Measurements from ENCODE around the gene AGK. TPM values are rescaled to one million over a fixed set of nuclear protein-coding genes. Genes with fewer than 3 reads are reported as not detected.

AGK gene
- total RNA-seq, 3 donors from 2014 or later, result 79.9 to 94.5 (median 90.2) TPM

DNA sequence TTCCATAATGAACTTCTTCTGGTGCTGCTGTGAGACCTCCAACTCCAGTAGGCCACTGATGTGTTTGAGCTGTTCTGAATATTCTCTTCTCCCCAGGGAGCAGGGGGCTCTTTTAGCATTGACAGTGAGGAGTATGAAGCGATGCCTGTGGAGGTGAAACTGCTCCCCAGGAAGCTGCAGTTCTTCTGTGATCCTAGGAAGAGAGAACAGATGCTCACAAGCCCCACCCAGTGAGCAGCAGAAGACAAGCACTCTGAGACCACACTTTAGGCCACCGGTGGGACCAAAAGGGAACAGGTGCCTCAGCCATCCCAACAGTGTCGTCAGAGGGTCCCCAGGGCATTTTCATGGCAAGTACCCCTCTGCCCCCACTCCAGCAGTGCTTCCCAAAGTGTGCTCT lies 101.5 kb downstream of the AGK start:
- no peaks in the 10 kb centered on the region for H3K27me3 Mint-ChIP-seq (ENCODE audit: low read depth)
- no peak overlapping the region for H3K4me3 Mint-ChIP-seq
- peaks cover 5% of the 10 kb centered on the region for H3K4me1 Mint-ChIP-seq (ENCODE audit: low read depth)
- H3K36me3 Mint-ChIP-seq (ENCODE audit: insufficient read depth), result peaks cover 20% of the 10 kb centered on the region
- ATAC-seq (no peak), DNase-seq (no peak)
- no peaks in the 10 kb centered on the region for H3K9me3 Mint-ChIP-seq

DNA sequence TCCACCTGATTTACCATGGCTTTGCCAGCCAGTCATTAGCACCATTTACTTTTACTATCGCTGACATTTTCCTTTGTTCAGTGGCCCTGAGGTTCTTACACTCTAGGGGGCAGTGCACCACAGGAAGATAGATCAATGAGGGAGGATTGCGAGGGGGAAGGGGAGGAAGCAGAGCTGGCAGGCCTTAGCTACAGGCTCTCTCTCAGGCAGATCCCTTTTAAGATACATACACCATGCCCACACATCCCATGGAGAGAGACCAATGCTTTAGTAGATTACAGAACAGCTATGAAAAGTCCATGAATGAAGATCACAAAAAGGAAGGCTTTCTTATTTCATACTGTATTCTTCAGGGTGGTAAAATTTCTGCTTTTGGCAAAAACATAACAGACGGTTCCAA lies 103.3 kb downstream of the AGK start:
- Mint-ChIP-seq H3K27me3 (ENCODE audit: low read depth) (no peaks in the 10 kb centered on the region), H3K4me1 (ENCODE audit: low read depth) (peaks cover 5% of the 10 kb centered on the region), H3K36me3 (ENCODE audit: insufficient read depth) (peaks cover 18% of the 10 kb centered on the region), H3K4me3 (no peak overlapping the region), H3K9me3 (no peaks in the 10 kb centered on the region)
- ATAC-seq, result peak; percentile 90 to 93
- peak; percentile 44 for DNase-seq

DNA sequence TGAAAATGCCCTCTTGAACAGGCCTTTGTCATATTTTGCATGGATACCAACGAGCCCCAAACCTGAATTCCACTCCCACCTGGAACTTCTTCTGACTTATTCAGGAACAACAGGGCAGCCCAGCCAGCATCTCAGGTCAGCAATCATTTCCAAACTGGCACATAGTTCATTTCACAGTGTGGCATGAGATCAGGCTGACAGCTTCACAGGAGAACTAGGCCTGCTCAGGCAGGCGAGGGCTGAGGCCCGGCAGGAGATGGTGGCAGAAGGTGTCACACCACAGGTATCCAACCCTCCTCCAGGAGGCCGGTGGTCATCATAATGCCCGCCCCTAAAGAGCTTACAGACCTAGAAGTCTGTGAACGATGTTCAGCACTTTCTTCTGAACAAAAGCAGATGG lies 108.3 kb downstream of the AGK start:
- no peak overlapping the region for H3K4me3 Mint-ChIP-seq
- H3K9me3 Mint-ChIP-seq, result no peaks in the 10 kb centered on the region
- H3K27me3 Mint-ChIP-seq (ENCODE audit: low read depth), result no peaks in the 10 kb centered on the region
- peaks cover 30% of the 10 kb centered on the region for H3K36me3 Mint-ChIP-seq (ENCODE audit: insufficient read depth)
- no peak for DNase-seq
- peaks cover 8% of the 10 kb centered on the region for H3K4me1 Mint-ChIP-seq (ENCODE audit: low read depth)
- ATAC-seq, result no peak

DNA sequence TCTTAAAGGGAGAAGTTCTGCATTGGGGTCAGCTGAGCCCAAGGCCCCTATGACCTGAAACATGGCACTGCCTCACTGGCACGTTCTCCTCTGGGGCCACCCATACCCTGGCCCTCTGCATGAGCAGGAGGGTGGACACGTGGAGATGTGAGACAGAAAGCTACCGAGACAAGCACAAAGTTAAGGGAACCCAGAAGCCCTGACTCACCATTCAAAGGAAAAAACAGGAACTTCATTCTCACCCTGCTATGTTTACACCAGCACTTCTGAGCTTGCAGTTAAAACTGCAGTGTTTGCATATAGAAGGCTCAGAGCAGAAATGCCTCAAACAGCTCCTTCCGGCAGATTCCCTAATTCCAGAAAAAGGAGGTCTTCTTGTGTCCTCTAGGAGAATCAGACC lies 109.0 kb downstream of the AGK start:
- H3K36me3 Mint-ChIP-seq (ENCODE audit: insufficient read depth), result peaks cover 29% of the 10 kb centered on the region
- H3K27me3 Mint-ChIP-seq (ENCODE audit: low read depth), result no peaks in the 10 kb centered on the region
- peaks cover 7% of the 10 kb centered on the region for H3K4me1 Mint-ChIP-seq (ENCODE audit: low read depth)
- DNase-seq (no peak), ATAC-seq (no peak)
- H3K4me3 Mint-ChIP-seq, result no peak overlapping the region
- H3K9me3 Mint-ChIP-seq, result no peaks in the 10 kb centered on the region

DNA sequence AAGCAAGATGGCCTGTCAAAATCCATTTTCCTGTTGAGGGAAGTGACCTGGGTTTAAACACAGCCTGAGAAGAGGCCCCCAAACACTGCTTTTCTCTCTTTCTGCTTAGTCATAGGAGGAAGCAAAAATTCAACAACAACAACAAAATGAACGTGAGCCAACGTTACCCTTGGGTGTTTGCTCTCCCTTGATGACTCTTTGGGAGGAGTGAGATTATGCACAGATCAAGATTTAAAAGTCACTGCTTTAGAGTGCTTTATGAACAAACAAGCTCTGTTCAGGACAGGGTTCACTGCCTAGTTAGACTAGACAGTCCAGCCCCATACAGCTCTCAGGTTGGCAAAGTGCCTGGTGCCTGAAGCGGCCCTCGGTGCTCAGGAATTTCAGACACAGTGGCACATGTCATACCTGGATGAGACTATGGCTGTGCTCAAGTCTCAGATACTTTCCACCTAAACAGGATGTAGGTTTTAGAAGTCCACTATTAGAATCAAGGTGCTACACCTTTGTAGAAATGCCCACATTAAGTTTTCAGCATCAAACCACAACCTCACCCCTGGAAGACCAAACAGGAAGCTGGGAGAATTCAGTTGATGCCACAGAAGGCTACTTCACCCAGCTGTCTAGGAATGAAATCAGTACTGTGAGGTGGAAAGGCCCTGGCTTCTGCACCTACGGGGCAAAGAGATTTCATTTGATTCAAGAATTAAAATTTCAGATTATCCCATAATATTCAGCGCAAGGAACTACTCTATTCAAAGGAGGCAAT lies 112.1 kb downstream of the AGK start:
- DNase-seq (no peak), ATAC-seq (no peak)
- Mint-ChIP-seq H3K27me3 (ENCODE audit: low read depth) (no peaks in the 10 kb centered on the region), H3K9me3 (no peaks in the 10 kb centered on the region), H3K4me3 (no peak overlapping the region), H3K4me1 (ENCODE audit: low read depth) (peaks cover 7% of the 10 kb centered on the region), H3K36me3 (ENCODE audit: insufficient read depth) (peaks cover 36% of the 10 kb centered on the region)

DNA sequence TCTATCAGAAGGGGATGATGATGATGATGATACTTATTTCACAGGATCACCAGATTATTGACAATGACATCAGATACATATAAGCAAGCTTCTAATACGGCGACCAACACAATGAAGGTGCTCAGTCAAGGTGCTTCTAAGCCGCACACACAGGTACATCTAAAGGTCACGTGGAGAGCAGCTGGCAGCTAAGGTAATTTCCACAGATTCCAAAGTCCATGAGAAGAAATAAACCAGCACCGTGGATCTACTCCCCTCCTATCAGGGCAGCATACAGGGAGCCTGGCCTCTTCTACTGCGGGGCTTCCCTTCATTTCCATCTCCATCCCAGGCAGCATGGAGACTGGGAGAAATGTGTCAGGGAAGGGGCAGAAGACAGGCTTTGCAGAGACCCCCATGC lies 113.2 kb downstream of the AGK start:
- H3K36me3 Mint-ChIP-seq (ENCODE audit: insufficient read depth), result peaks cover 35% of the 10 kb centered on the region
- H3K4me3 Mint-ChIP-seq, result no peak overlapping the region
- H3K4me1 Mint-ChIP-seq (ENCODE audit: low read depth), result peaks cover 7% of the 10 kb centered on the region

DNA sequence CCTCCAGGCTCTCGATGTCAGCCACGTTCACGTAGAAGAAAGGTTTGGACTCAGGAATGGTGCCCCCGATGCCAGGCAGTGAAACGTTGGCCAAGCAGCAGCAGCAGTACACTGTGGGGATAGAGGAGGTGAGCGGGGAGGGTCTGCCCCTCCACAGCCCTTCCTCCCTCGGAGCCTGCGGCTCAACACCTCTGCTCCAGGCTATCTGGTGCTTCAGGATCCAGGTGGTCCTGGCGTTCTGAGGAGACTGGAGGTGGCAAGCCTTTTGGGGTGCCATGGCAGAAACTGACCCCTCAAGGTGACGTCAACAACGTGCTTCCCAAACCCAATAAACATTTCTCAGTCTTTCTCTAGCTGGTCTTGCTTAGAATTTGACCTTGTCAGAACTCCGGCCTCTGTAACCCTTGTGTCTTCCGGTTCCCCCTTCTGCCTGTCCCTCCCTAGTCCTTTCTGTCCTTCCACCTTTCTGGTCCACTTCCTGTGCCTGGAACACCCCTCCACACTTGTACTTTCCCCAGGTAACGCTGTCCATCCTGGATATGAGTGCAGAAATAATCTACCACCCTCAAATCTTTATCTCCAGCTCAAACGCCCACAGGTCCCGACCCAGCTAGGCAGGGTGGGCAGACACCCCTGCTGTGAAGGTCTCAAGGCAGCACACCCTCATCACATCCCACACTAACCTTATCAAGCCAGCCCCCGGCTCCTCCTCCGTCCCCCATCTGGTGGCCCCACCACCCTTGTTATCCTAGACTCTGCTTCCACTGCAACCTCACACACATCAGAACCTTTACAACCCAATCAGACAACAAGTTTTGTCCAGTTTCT lies 114.2 kb downstream of the AGK start:
- no peak for ATAC-seq

More for the DNA sequence above, 113.2 kb downstream of the AGK start:
- no peaks in the 10 kb centered on the region for H3K9me3 Mint-ChIP-seq
- no peak for DNase-seq
- no peaks in the 10 kb centered on the region for H3K27me3 Mint-ChIP-seq (ENCODE audit: low read depth)
- no peak for ATAC-seq

DNA sequence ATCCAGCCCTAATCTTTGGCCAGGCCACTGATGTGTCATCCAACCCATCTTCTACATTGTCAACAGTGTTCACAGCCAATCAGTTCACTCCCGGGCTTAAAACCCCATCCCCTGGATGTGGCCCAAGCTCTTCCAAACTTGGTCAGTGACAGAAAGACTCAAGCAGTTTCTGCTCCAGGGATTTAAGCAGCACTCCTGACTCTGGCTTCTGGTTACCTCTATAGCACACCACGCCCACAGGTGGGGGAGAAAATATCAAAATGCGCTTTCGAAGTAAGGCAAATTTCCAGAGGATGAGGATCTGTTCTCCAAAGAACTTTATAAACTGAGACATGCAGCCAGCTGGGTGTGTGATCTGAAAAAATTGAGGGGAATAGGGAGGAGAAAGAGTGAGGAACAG lies 114.9 kb downstream of the AGK start:
- H3K36me3 Mint-ChIP-seq (ENCODE audit: insufficient read depth), result peaks cover 34% of the 10 kb centered on the region
- H3K9me3 Mint-ChIP-seq, result no peaks in the 10 kb centered on the region
- H3K4me1 Mint-ChIP-seq (ENCODE audit: low read depth), result peaks cover 5% of the 10 kb centered on the region
- ATAC-seq (no peak), DNase-seq (no peak)
- H3K27me3 Mint-ChIP-seq (ENCODE audit: low read depth), result no peaks in the 10 kb centered on the region
- H3K4me3 Mint-ChIP-seq, result no peak overlapping the region

More for the DNA sequence above, 114.2 kb downstream of the AGK start:
- no peaks in the 10 kb centered on the region for H3K9me3 Mint-ChIP-seq
- no peaks in the 10 kb centered on the region for H3K27me3 Mint-ChIP-seq (ENCODE audit: low read depth)
- no peak overlapping the region for H3K4me3 Mint-ChIP-seq
- DNase-seq, result no peak
- H3K4me1 Mint-ChIP-seq (ENCODE audit: low read depth), result peaks cover 7% of the 10 kb centered on the region
- H3K36me3 Mint-ChIP-seq (ENCODE audit: insufficient read depth), result peaks cover 35% of the 10 kb centered on the region

DNA sequence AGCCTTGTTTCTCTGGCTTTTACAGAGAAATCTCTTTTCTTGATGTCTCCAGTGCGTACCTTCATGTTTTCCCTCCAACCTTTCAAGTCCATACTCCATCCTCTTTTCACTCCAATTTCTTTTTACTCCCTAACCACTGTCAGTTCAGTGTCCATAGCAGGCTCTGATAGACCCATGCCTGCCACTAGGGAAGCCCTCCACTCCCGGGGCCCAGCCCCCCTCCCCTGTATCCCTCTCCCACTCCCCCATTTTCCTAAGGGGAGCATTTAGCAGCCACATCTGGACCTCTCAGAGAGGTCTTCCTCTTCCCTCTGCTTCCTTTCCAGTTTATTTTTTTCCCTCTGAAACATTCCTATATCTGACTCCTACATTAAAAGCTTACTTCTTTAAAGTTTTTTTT lies 117.6 kb downstream of the AGK start:
- H3K9me3 Mint-ChIP-seq, result no peaks in the 10 kb centered on the region
- H3K27me3 Mint-ChIP-seq (ENCODE audit: low read depth), result no peaks in the 10 kb centered on the region
- H3K4me1 Mint-ChIP-seq (ENCODE audit: low read depth), result no peaks in the 10 kb centered on the region
- ATAC-seq, result no peak
- peaks cover 41% of the 10 kb centered on the region for H3K36me3 Mint-ChIP-seq (ENCODE audit: insufficient read depth)
- DNase-seq, result no peak
- H3K4me3 Mint-ChIP-seq, result no peak overlapping the region

DNA sequence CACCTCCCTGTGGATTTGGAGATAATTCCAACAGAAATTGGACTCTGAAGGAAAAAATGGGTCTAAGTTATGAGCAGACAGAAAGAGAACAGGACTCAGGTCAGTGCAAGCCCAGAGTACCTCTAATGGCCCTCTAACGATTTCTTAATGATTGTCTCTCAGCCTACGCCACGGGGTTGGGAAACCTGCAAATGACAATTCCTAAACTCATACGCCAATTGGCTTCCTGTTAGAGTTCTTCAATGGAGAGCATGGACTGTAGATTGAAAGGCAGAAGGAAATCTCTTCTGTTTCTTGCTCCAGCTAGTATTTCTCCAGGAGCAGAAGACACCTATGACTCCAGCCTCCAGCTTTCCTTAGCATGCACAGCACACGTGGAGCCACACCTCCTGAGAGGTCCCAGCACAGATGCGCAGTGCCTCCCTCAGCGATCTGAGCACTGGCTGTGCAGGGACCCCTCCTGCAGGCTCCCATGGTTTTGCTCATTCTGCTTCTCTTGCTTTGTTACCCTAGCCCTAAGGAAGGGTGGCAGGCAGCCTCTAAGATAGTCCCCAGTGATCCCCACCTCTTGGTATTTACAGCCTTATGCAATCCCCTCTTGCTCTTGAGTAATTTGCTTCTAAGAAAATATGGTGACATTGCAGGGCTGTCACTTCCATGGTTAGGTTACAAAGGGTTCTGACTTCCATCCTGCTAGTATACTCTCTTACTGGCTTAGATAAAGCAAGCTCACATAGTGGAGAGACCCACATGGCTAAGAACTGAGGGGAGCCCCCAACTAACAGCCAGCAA lies 120.7 kb downstream of the AGK start:
- no peak for ATAC-seq
- H3K4me3 Mint-ChIP-seq, result no peak overlapping the region

DNA sequence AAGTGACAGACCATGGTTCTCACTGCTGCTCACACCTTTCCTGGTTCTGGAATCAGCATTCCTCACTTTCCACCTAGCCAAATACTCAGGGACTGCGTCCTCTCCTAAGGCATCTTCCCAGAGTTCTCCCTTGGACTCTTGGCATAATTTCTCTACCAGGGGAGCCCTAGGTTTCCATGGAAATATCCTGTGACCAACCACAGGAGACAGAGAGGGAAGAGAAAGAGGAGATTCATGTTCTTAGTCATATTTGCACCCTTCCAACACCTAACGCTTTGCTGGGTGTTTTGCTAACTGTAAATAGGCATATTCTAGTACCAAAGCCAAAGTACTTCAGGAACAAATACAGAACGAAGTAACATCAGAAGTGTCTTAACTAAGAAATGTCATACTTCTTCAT lies 122.1 kb downstream of the AGK start:
- H3K9me3 Mint-ChIP-seq, result no peaks in the 10 kb centered on the region
- no peaks in the 10 kb centered on the region for H3K27me3 Mint-ChIP-seq (ENCODE audit: low read depth)
- H3K4me1 Mint-ChIP-seq (ENCODE audit: low read depth), result no peaks in the 10 kb centered on the region
- ATAC-seq, result no peak
- H3K4me3 Mint-ChIP-seq, result no peak overlapping the region
- H3K36me3 Mint-ChIP-seq (ENCODE audit: insufficient read depth), result peaks cover 31% of the 10 kb centered on the region
- no peak for DNase-seq

More for the DNA sequence above, 120.7 kb downstream of the AGK start:
- DNase-seq, result no peak
- no peaks in the 10 kb centered on the region for H3K4me1 Mint-ChIP-seq (ENCODE audit: low read depth)
- H3K9me3 Mint-ChIP-seq, result no peaks in the 10 kb centered on the region
- peaks cover 30% of the 10 kb centered on the region for H3K36me3 Mint-ChIP-seq (ENCODE audit: insufficient read depth)
- H3K27me3 Mint-ChIP-seq (ENCODE audit: low read depth), result no peaks in the 10 kb centered on the region

DNA sequence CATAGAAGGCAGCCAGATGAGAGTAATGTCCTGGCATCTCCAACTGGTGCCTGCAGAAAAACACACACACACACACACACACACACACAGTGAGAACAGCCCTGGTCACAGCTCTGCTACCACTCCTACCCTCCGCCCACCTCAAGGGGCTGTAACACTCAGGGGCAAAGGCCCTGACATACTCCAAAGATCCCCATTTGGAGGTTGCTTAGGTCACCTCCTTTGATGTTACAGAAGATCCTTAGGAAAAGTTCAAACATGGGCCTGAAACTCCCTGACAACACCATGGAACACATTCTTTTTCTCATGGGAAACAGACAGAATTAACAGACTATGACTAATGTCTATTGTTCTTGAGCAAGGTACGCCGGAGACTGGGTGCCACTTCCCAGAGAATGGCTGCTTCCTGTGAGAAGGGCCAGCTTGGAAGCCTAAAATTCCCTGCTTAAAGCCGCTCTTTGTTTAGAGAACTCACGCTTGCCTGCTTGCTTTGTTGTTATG lies 123.0 kb downstream of the AGK start:
- no peaks in the 10 kb centered on the region for H3K27me3 Mint-ChIP-seq (ENCODE audit: low read depth)
- ATAC-seq (no peak), DNase-seq (no peak)
- H3K4me3 Mint-ChIP-seq, result no peak overlapping the region
- H3K36me3 Mint-ChIP-seq (ENCODE audit: insufficient read depth), result peaks cover 31% of the 10 kb centered on the region
- H3K9me3 Mint-ChIP-seq, result no peaks in the 10 kb centered on the region
- no peaks in the 10 kb centered on the region for H3K4me1 Mint-ChIP-seq (ENCODE audit: low read depth)

DNA sequence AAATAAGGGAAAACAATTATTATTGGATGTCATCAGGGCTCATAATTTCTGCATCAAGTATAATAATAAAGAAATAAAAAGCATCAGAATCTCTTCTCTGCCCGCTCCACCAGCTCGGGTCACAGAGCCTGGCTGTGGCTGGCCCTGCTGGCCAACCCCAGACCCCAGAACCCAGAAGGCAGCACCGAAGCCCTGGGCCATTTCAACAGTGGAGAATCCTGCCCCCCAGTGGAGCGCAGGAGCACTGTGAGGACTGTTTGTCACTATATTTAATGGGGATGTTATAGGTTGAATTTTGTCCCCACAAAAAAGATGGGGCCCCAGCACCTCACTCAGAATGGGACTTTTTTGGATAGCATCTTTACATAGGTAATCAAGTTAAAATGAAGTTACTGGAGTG lies 123.5 kb downstream of the AGK start:
- Mint-ChIP-seq H3K4me3 (no peak overlapping the region), H3K36me3 (ENCODE audit: insufficient read depth) (peaks cover 31% of the 10 kb centered on the region), H3K27me3 (ENCODE audit: low read depth) (no peaks in the 10 kb centered on the region), H3K9me3 (no peaks in the 10 kb centered on the region), H3K4me1 (ENCODE audit: low read depth) (no peaks in the 10 kb centered on the region)
- no peak for ATAC-seq
- DNase-seq, result no peak

All from activated T-cell treated with anti-CD3 and anti-CD28 coated beads, Interleukin-2, amount 50 U/mL, for 4 hours (primary cell).